ENCODE measurements around the gene ATXN7L2. TPM values are rescaled to one million over a fixed set of nuclear protein-coding genes. Genes with fewer than 3 reads are reported as not detected.

ATXN7L2 gene
- total RNA-seq, 4 donors from 2014 or later, result 2.2 to 3.3 (median 2.7) TPM

GRCh38 chr1:109457819-109458218 is 25.9 kb upstream of the ATXN7L2 start:
- intact Hi-C loops (cut with DNase I), result no loop called here
- Histone ChIP-seq H3K4me3 (no peak overlapping the region), H3K4me1 (no peaks in the 10 kb centered on the region), H3K9me3 (peaks cover 0 to 6% (median 0%) of the 10 kb centered on the region in 4 donors), H3K36me3 (no peaks in the 10 kb centered on the region), H3K27ac (replicated peaks in 1 of 4) (no peak overlapping the region), H3K27me3 (no peaks in the 10 kb centered on the region)
- TF ChIP-seq EP300 (IDR thresholded peaks at IDR 0.05), result no peak
- no peak for TF ChIP-seq CTCF (IDR thresholded peaks at IDR 0.05)
- no peak for TF ChIP-seq POLR2A (IDR thresholded peaks at IDR 0.05; ENCODE audit: low read depth)
- no peak for TF ChIP-seq POLR2AphosphoS5 (IDR thresholded peaks at IDR 0.05)
- WGBS, result 85% methylated on average over 4 of the region's 4 CpGs
- DNase-seq (ENCODE audit: extremely low spot score), result no peak

GRCh38 chr1:109466125-109466451 is 17.6 kb upstream of the ATXN7L2 start:
- no peak for TF ChIP-seq CTCF (IDR thresholded peaks at IDR 0.05)
- no peak for TF ChIP-seq EP300 (IDR thresholded peaks at IDR 0.05)
- TF ChIP-seq POLR2A (IDR thresholded peaks at IDR 0.05; ENCODE audit: low read depth), result no peak
- TF ChIP-seq POLR2AphosphoS5 (IDR thresholded peaks at IDR 0.05), result peak in 1 of 2 donors; percentile 60
- Histone ChIP-seq H3K9me3 (no peaks in the 10 kb centered on the region), H3K36me3 (no peaks in the 10 kb centered on the region), H3K4me1 (peaks cover 4 to 37% (median 33%) of the 10 kb centered on the region in 4 donors), H3K27ac (replicated peaks in 1 of 4) (peak overlapping the region; percentile 80 to 90 (median 87)), H3K27me3 (peaks cover 0 to 11% (median 0%) of the 10 kb centered on the region in 4 donors), H3K4me3 (peak overlapping the region; percentile 75 to 95 (median 80))
- intact Hi-C loops (cut with DNase I), result loop anchor here (5.0 kb wide), 1 partner anchor 39 kb away; the partner anchor contains the start of gene PSMA5
- no peak for DNase-seq (ENCODE audit: extremely low spot score)
- 9% methylated on average over 14 of the region's 24 CpGs for WGBS

- Histone ChIP-seq H3K4me3 (peak within 1 kb of the TSS; percentile 75 to 95 (median 80)), H3K4me1 (peaks cover 4 to 37% (median 33%) of the 10 kb centered on the region in 4 donors), H3K27ac (replicated peaks in 1 of 4) (peak within 1 kb of the TSS; percentile 80 to 90 (median 87)), H3K27me3 (peaks cover 0 to 11% (median 0%) of the 10 kb centered on the region in 4 donors), H3K36me3 (no peaks in the 10 kb centered on the region), H3K9me3 (no peaks in the 10 kb centered on the region)
- DNase-seq (ENCODE audit: extremely low spot score), result no peak
- intact Hi-C loops (cut with DNase I), result loop anchor here (5.0 kb wide), 1 partner anchor 39 kb away; the partner anchor contains the start of gene PSMA5
- 0% methylated on average over 1 of the region's 88 CpGs for WGBS
- TF ChIP-seq EP300 (IDR thresholded peaks at IDR 0.05) (no peak), POLR2A (IDR thresholded peaks at IDR 0.05; ENCODE audit: low read depth) (peak; percentile 37), POLR2AphosphoS5 (IDR thresholded peaks at IDR 0.05) (peak; percentile 2 to 58)
Measured at GRCh38 chr1:109466452-109467300, 17.0 kb upstream of the ATXN7L2 start, which contains the start of gene SYPL2. SYPL2 (plus strand) TSS chr1:109466546; CDS start chr1:109466844, 298 bp downstream.

- Histone ChIP-seq H3K36me3 (no peaks in the 10 kb centered on the region), H3K4me3 (peak overlapping the region; percentile 75 to 95 (median 80)), H3K27me3 (peaks cover 0 to 11% (median 0%) of the 10 kb centered on the region in 4 donors), H3K9me3 (no peaks in the 10 kb centered on the region), H3K4me1 (peaks cover 4 to 37% (median 33%) of the 10 kb centered on the region in 4 donors), H3K27ac (replicated peaks in 1 of 4) (peak overlapping the region; percentile 80 to 90 (median 87))
- 18% methylated on average over 20 of the region's 23 CpGs for WGBS
- intact Hi-C loops (cut with DNase I), result loop anchor here (5.0 kb wide), 1 partner anchor 40 kb away; the partner anchor contains the start of gene PSMA5
- no peak for TF ChIP-seq CTCF (IDR thresholded peaks at IDR 0.05)
- TF ChIP-seq POLR2A (IDR thresholded peaks at IDR 0.05; ENCODE audit: low read depth), result no peak
- TF ChIP-seq EP300 (IDR thresholded peaks at IDR 0.05), result no peak
- TF ChIP-seq POLR2AphosphoS5 (IDR thresholded peaks at IDR 0.05), result no peak
- DNase-seq (ENCODE audit: extremely low spot score), result no peak
Measured at GRCh38 chr1:109467301-109467777, 16.4 kb upstream of the ATXN7L2 start.

- peak overlapping the region; percentile 80 to 90 (median 87) for H3K27ac ChIP-seq (replicated peaks in 1 of 4)
- H3K4me1 ChIP-seq, result peaks cover 4 to 37% (median 33%) of the 10 kb centered on the region in 4 donors
- H3K9me3 ChIP-seq, result no peaks in the 10 kb centered on the region
- no peak overlapping the region for H3K4me3 ChIP-seq
- WGBS, result 93% methylated on average over 1 of the region's 1 CpG
- no peaks in the 10 kb centered on the region for H3K36me3 ChIP-seq
- no peak for DNase-seq (ENCODE audit: extremely low spot score)
- intact Hi-C loops (cut with DNase I), result loop anchor here (5.0 kb wide), 1 partner anchor 41 kb away; the partner anchor contains the start of gene PSMA5
- TF ChIP-seq EP300 (IDR thresholded peaks at IDR 0.05), result no peak
- TF ChIP-seq POLR2AphosphoS5 (IDR thresholded peaks at IDR 0.05), result no peak
- TF ChIP-seq POLR2A (IDR thresholded peaks at IDR 0.05; ENCODE audit: low read depth), result no peak
- TF ChIP-seq CTCF (IDR thresholded peaks at IDR 0.05), result no peak
- peaks cover 0 to 11% (median 0%) of the 10 kb centered on the region in 4 donors for H3K27me3 ChIP-seq
Measured at GRCh38 chr1:109468061-109468460, 15.6 kb upstream of the ATXN7L2 start.

Data from esophagus muscularis mucosa (tissue), 4 donors.